HEK293 (cell line): ENCODE results near the gene EMILIN1.
A peak's percentile ranks its signal among the peaks of the same experiment; 100 is the strongest.

Experiments
- CTCF ChIA-PET: fragments of 350-600 bp; formaldehyde crosslinking; extraction: SDS; loops from one replicate; lab custom pipeline; 2021; ENCODE audit warnings: antibody characterized with exemption; lab: Yijun Ruan, JAX
- POLR2A ChIA-PET: fragments of 300-600 bp; formaldehyde crosslinking; extraction: SDS; loops from one replicate; lab custom pipeline; 2020; ENCODE audit warnings: antibody characterized with exemption, inconsistent platforms; lab: Yijun Ruan, JAX
- H3K27ac ChIP-seq: fragments of 200-500 bp; sonication (Bioruptor generic); 2 replicates; pipeline ENCODE4 v1.5.1; 2014; ENCODE audit warnings: low read depth, low read length, control low read depth, inconsistent platforms; ENCODE audit errors: extremely low read depth
- H3K36me3 ChIP-seq, 2 experiments: fragments of 200-500 bp in 1 of 2; sonication (Bioruptor generic) in 1 of 2; 1 replicate in 1 of 2; 2 replicates in 1 of 2; pipeline ENCODE4 v1.5.1; 2014 to 2017; ENCODE audit warnings: inconsistent platforms in 2 of 2, low read length in 2 of 2; ENCODE audit not compliant: control insufficient read depth in 2 of 2, insufficient read depth in 1 of 2
- H3K4me1 ChIP-seq: fragments of 200-500 bp; sonication (Bioruptor generic); 2 replicates; pipeline ENCODE4 v1.5.1; 2014; ENCODE audit warnings: mild to moderate bottlenecking, low read length, inconsistent platforms; ENCODE audit not compliant: control insufficient read depth, insufficient read depth
- H3K4me3 ChIP-seq: 2 replicates; pipeline ENCODE4 v1.5.1; 2011; ENCODE audit warnings: low read depth, mild to moderate bottlenecking, control low read depth, low read length, moderate library complexity
- H3K9me3 ChIP-seq: fragments of 200-500 bp; sonication (Bioruptor generic); 2 replicates; pipeline ENCODE4 v1.5.1; 2014; ENCODE audit warnings: low read depth, low read length, inconsistent platforms; ENCODE audit not compliant: control insufficient read depth, insufficient read depth
- BCL11B ChIP-seq: fragments of 450-650 bp; formaldehyde crosslinking; IDR thresholded peaks from 2 replicates; pipeline ENCODE4 v1.5.1; 2016; ENCODE audit warnings: low read depth, missing biosample characterization, missing genetic modification characterization
- GLIS1 ChIP-seq: fragments of 450-650 bp; formaldehyde crosslinking; IDR thresholded peaks from 2 replicates; pipeline ENCODE4 v1.5.1; 2016; ENCODE audit warnings: missing biosample characterization, missing genetic modification characterization
- IKZF3 ChIP-seq: fragments of 450-650 bp; IDR thresholded peaks from 2 replicates; pipeline ENCODE4 v1.5.0; 2018; ENCODE audit warnings: missing biosample characterization, mild to moderate bottlenecking, missing genetic modification characterization, moderate library complexity
- KLF1 ChIP-seq: fragments of 450-650 bp; formaldehyde crosslinking; IDR thresholded peaks from 2 replicates; pipeline ENCODE4 v1.5.1; 2016; ENCODE audit warnings: missing biosample characterization, missing genetic modification characterization
- OVOL3 ChIP-seq: fragments of 450-650 bp; formaldehyde crosslinking; IDR thresholded peaks from 2 replicates; pipeline ENCODE4 v1.5.1; 2016; ENCODE audit warnings: missing biosample characterization, missing genetic modification characterization
- PRDM1 ChIP-seq: fragments of 450-650 bp; formaldehyde crosslinking; IDR thresholded peaks from 2 replicates; pipeline ENCODE4; 2016; ENCODE audit warnings: missing biosample characterization, missing genetic modification characterization
- SP3 ChIP-seq: fragments of 450-650 bp; formaldehyde crosslinking; IDR thresholded peaks from 2 replicates; pipeline ENCODE4 v1.5.1; 2016; ENCODE audit warnings: missing biosample characterization, missing genetic modification characterization
- TCF7L2 ChIP-seq: IDR thresholded peaks from 2 replicates; pipeline ENCODE4 v1.6.1; 2011; ENCODE audit warnings: low read depth, mild to moderate bottlenecking, inconsistent platforms, low read length, moderate library complexity, borderline replicate concordance
- YY2 ChIP-seq: fragments of 450-650 bp; formaldehyde crosslinking; IDR thresholded peaks from 2 replicates; pipeline ENCODE4 v1.5.1; 2016; ENCODE audit warnings: missing biosample characterization, missing genetic modification characterization
- ZBTB1 ChIP-seq: fragments of 450-650 bp; formaldehyde crosslinking; IDR thresholded peaks from 2 replicates; pipeline ENCODE4 v1.5.1; 2016; ENCODE audit warnings: missing biosample characterization, missing genetic modification characterization
- ZBTB17 ChIP-seq: fragments of 450-650 bp; formaldehyde crosslinking; IDR thresholded peaks from 2 replicates; pipeline ENCODE4 v1.5.1; 2016; ENCODE audit warnings: missing biosample characterization, missing genetic modification characterization
- ZBTB20 ChIP-seq: fragments of 450-650 bp; formaldehyde crosslinking; IDR thresholded peaks from 2 replicates; pipeline ENCODE4 v1.5.1; 2016; ENCODE audit warnings: missing biosample characterization, missing genetic modification characterization
- ZIC2 ChIP-seq: fragments of 450-650 bp; formaldehyde crosslinking; IDR thresholded peaks from 2 replicates; pipeline ENCODE4 v1.5.1; 2016; ENCODE audit warnings: missing biosample characterization, missing genetic modification characterization
- ZNF112 ChIP-seq: fragments of 450-650 bp; formaldehyde crosslinking; IDR thresholded peaks from 2 replicates; pipeline ENCODE4 v1.5.0; 2017; ENCODE audit warnings: missing biosample characterization, missing genetic modification characterization
- ZNF148 ChIP-seq: fragments of 450-650 bp; formaldehyde crosslinking; IDR thresholded peaks from 2 replicates; pipeline ENCODE4 v1.5.0; 2017; ENCODE audit warnings: missing biosample characterization, missing genetic modification characterization, borderline replicate concordance
- ZNF175 ChIP-seq: fragments of 450-650 bp; formaldehyde crosslinking; IDR thresholded peaks from 2 replicates; pipeline ENCODE4 v1.5.1; 2016; ENCODE audit warnings: missing biosample characterization, missing genetic modification characterization
- ZNF239 ChIP-seq: fragments of 450-650 bp; formaldehyde crosslinking; IDR thresholded peaks from 2 replicates; pipeline ENCODE4 v1.5.1; 2016; ENCODE audit warnings: missing biosample characterization, missing genetic modification characterization
- ZNF280C ChIP-seq: fragments of 450-650 bp; formaldehyde crosslinking; IDR thresholded peaks from 2 replicates; pipeline ENCODE4 v1.5.1; 2016; ENCODE audit warnings: missing biosample characterization, missing genetic modification characterization
- ZNF362 ChIP-seq: fragments of 450-650 bp; formaldehyde crosslinking; IDR thresholded peaks from 2 replicates; pipeline ENCODE4 v1.5.1; 2016; ENCODE audit warnings: missing biosample characterization, missing genetic modification characterization
- ZNF394 ChIP-seq: fragments of 450-650 bp; formaldehyde crosslinking; IDR thresholded peaks from 2 replicates; pipeline ENCODE4 v1.5.1; 2016; ENCODE audit warnings: missing biosample characterization, missing genetic modification characterization, mild to moderate bottlenecking, moderate library complexity, borderline replicate concordance
- ZNF416 ChIP-seq: fragments of 450-650 bp; formaldehyde crosslinking; IDR thresholded peaks from 2 replicates; pipeline ENCODE4 v1.5.1; 2016; ENCODE audit warnings: missing biosample characterization, missing genetic modification characterization
- ZNF585B ChIP-seq: fragments of 450-650 bp; formaldehyde crosslinking; IDR thresholded peaks from 2 replicates; pipeline ENCODE4 v1.5.1; 2016; ENCODE audit warnings: missing biosample characterization, missing genetic modification characterization
- ZNF596 ChIP-seq: fragments of 450-650 bp; IDR thresholded peaks from 2 replicates; pipeline ENCODE4 v1.5.0; 2018; ENCODE audit warnings: missing biosample characterization, mild to moderate bottlenecking, missing genetic modification characterization, moderate library complexity
- ZNF677 ChIP-seq: fragments of 450-650 bp; IDR thresholded peaks from 2 replicates; pipeline ENCODE4 v1.5.0; 2018; ENCODE audit warnings: missing biosample characterization, mild to moderate bottlenecking, missing genetic modification characterization, moderate library complexity
- ZNF692 ChIP-seq: fragments of 450-650 bp; formaldehyde crosslinking; IDR thresholded peaks from 2 replicates; pipeline ENCODE4 v1.5.1; 2016; ENCODE audit warnings: missing biosample characterization, missing genetic modification characterization
- ZNF707 ChIP-seq: fragments of 450-650 bp; formaldehyde crosslinking; IDR thresholded peaks from 2 replicates; pipeline ENCODE4 v1.5.1; 2016; ENCODE audit warnings: missing biosample characterization, missing genetic modification characterization
- ZNF747 ChIP-seq: fragments of 450-650 bp; formaldehyde crosslinking; IDR thresholded peaks from 2 replicates; pipeline ENCODE4 v1.5.1; 2016; ENCODE audit warnings: missing biosample characterization, missing genetic modification characterization
- ZNF777 ChIP-seq: fragments of 450-650 bp; formaldehyde crosslinking; IDR thresholded peaks from 2 replicates; pipeline ENCODE4 v1.5.1; 2017; ENCODE audit warnings: missing biosample characterization, missing genetic modification characterization, borderline replicate concordance
- ZNF791 ChIP-seq: fragments of 450-650 bp; formaldehyde crosslinking; IDR thresholded peaks from 2 replicates; pipeline ENCODE4 v1.5.1; 2016; ENCODE audit warnings: missing biosample characterization, missing genetic modification characterization
- TF ChIP-seq, protein P1 (sequence below): fragments of 450-650 bp; formaldehyde crosslinking; IDR thresholded peaks from 2 replicates; pipeline ENCODE4 v1.5.1; 2016; ENCODE audit warnings: missing biosample characterization, missing genetic modification characterization, borderline replicate concordance

The EMILIN1 gene

DNA sequence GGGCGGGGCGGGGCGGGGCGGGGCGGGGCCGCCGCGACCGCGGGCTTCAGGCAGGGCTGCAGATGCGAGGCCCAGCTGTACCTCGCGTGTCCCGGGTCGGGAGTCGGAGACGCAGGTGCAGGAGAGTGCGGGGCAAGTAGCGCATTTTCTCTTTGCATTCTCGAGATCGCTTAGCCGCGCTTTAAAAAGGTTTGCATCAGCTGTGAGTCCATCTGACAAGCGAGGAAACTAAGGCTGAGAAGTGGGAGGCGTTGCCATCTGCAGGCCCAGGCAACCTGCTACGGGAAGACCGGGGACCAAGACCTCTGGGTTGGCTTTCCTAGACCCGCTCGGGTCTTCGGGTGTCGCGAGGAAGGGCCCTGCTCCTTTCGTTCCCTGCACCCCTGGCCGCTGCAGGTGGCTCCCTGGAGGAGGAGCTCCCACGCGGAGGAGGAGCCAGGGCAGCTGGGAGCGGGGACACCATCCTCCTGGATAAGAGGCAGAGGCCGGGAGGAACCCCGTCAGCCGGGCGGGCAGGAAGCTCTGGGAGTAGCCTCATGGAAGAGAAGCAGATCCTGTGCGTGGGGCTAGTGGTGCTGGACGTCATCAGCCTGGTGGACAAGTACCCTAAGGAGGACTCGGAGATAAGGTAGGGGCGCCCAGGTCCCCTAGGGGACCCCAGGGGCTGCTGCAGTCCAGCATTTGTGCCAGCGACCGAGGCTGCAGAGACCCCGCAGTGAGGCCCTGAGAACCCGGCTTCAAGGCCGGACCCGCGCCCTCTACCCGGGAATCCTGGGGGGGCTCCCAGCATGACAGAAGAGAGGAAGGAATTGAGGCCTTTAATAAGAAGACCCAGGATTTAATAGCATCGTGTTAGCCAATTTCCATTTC is 8.5 kb downstream of the EMILIN1 start, which contains the start of gene KHK:
TSS of gene KHK (plus strand) at position 49 of the 870 bp plus-strand sequence. CDS start at position 537, 488 bp downstream.
- H3K4me1 ChIP-seq, result peaks cover 5% of the 10 kb centered on the region
- peaks cover 0 to 12% of the 10 kb centered on the region in 2 experiments; a peak in 1 of 3 replicates for H3K36me3 ChIP-seq
- peak within 1 kb of the TSS; percentile 48 for H3K4me3 ChIP-seq
- ChIA-PET POLR2A (interaction anchor here (0.7 to 2.8 kb wide), 10 partner anchors 9 to 283 kb away, joined by 3 to 11 read pairs (median 5); partner anchors contain the start of genes AGBL5 and OST4), CTCF (interaction anchor here (0.6 to 3.3 kb wide), 15 partner anchors 11 to 267 kb away, joined by 3 to 44 read pairs (median 3); partner anchors contain the start of genes ABHD1, CGREF1 and OST4)
- peak within 1 kb of the TSS; percentile 72 for H3K27ac ChIP-seq
- H3K9me3 ChIP-seq, result no peaks in the 10 kb centered on the region
- TF ChIP-seq ZNF239, result no peak
- TF ChIP-seq ZNF280C (tag by site-specific recombination), result no peak
- no peak for TF ChIP-seq ZBTB1 (tag by site-specific recombination)
- peak; percentile 86 for TF ChIP-seq ZNF394
- TF ChIP-seq GLIS1, result peak; percentile 18
- peak; percentile 61 for TF ChIP-seq ZBTB17 (tag by site-specific recombination)
- TF ChIP-seq ZBTB20 (tag by site-specific recombination), result peak; percentile 75
- TF ChIP-seq YY2 (tag by site-specific recombination), result no peak
- no peak for TF ChIP-seq ZNF707 (tag by site-specific recombination)
- TF ChIP-seq BCL11B (tag by site-specific recombination), result no peak
- TF ChIP-seq ZIC2 (tag by site-specific recombination), result no peak
- no peak for TF ChIP-seq ZNF677
- TF ChIP-seq ZNF175 (tag by site-specific recombination), result no peak
- TF ChIP-seq ZNF112, result no peak
- no peak for TF ChIP-seq KLF1 (tag by site-specific recombination)
- TF ChIP-seq PRDM1 (tag by site-specific recombination), result no peak
- TF ChIP-seq ZNF791, result no peak
- TF ChIP-seq ZNF692, result 0 out of 2 replicates have a peak, but pooled peaks have one; percentile 9
- peak; percentile 81 for TF ChIP-seq SP3 (tag by site-specific recombination)
- TF ChIP-seq, protein P1, sequence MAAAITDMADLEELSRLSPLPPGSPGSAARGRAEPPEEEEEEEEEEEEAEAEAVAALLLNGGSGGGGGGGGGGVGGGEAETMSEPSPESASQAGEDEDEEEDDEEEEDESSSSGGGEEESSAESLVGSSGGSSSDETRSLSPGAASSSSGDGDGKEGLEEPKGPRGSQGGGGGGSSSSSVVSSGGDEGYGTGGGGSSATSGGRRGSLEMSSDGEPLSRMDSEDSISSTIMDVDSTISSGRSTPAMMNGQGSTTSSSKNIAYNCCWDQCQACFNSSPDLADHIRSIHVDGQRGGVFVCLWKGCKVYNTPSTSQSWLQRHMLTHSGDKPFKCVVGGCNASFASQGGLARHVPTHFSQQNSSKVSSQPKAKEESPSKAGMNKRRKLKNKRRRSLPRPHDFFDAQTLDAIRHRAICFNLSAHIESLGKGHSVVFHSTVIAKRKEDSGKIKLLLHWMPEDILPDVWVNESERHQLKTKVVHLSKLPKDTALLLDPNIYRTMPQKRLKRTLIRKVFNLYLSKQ (tag by site-specific recombination), result no peak
- no peak for TF ChIP-seq ZNF777 (tag by site-specific recombination)
- TF ChIP-seq ZNF416 (tag by site-specific recombination), result no peak
- no peak for TF ChIP-seq ZNF596 (tag by site-specific recombination)
- no peak for TF ChIP-seq ZNF747
- TF ChIP-seq TCF7L2, result no peak
- TF ChIP-seq IKZF3, result peak; percentile 59
- no peak for TF ChIP-seq ZNF148 (tag by site-specific recombination)
- TF ChIP-seq ZNF362 (tag by site-specific recombination), result no peak
- TF ChIP-seq OVOL3 (tag by site-specific recombination), result no peak
- no peak for TF ChIP-seq ZNF585B (tag by site-specific recombination)
